Measurements from ENCODE around the gene ANO1.

DNA sequence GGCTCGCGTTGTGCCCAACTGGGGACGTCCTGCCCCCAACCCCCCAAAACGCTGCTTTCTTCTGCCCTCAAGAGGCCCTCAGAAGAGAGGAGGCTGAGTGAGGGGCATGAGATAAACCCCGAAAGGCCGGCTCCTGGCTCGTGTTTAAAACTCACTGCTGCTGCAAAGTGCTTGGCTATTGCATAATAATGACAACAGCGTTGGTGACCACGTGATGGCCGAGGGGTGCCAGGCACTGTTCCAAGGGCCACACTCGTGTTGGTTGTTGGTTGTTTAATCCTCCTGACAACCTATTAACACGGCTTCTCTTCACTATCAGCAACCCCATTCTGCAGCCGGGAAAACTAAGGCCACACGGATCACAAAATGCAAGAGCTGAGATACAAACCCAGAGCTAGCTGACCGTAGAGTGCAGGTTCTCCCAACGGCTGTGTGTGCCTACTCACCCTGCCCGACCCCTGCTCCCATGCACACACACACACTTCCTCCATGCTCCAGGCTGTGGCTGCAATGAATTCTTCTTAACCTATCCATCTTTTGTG, 51.0 kb downstream of the ANO1 start:
- TF ChIP-seq POLR2A (IDR thresholded peaks at IDR 0.05) = no peak
- TF ChIP-seq, protein P1, sequence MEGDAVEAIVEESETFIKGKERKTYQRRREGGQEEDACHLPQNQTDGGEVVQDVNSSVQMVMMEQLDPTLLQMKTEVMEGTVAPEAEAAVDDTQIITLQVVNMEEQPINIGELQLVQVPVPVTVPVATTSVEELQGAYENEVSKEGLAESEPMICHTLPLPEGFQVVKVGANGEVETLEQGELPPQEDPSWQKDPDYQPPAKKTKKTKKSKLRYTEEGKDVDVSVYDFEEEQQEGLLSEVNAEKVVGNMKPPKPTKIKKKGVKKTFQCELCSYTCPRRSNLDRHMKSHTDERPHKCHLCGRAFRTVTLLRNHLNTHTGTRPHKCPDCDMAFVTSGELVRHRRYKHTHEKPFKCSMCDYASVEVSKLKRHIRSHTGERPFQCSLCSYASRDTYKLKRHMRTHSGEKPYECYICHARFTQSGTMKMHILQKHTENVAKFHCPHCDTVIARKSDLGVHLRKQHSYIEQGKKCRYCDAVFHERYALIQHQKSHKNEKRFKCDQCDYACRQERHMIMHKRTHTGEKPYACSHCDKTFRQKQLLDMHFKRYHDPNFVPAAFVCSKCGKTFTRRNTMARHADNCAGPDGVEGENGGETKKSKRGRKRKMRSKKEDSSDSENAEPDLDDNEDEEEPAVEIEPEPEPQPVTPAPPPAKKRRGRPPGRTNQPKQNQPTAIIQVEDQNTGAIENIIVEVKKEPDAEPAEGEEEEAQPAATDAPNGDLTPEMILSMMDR (IDR thresholded peaks at IDR 0.05) = no peak

All from breast epithelium (tissue), 3 donors.